NB4 (cell line): ENCODE measurements around the gene ANKIB1.

Experiments
- POLR2A ChIP-seq: IDR thresholded peaks from 2 replicates; pipeline ENCODE4 v1.6.1; 2011; ENCODE audit warnings: mild to moderate bottlenecking; ENCODE audit not compliant: insufficient read length; ENCODE audit errors: extremely low read depth
- TF ChIP-seq, protein P1 (sequence below): IDR thresholded peaks from one replicate; pipeline ENCODE4 v1.5.1; 2012; ENCODE audit warnings: low read depth, low read length

DNA sequence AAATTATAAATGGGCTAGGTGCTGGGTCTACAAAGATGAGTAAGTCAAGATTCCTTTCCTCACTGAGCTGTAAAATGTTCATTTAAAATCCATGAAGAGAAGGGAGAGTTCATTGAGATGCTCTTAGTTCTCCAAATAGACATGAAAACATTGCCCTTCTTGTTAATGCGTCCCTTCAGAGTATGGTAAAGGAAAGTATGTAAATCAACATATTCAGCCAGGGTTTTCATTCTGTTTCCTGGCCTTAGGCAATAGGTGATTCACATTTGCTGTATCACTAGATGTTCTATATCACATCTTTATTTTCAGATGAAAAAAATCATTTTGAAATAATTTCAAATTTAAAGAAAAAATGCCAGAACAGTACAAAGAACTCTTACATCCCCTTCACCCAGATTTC, 5.4 kb downstream of the ANKIB1 start:
- no peak for TF ChIP-seq POLR2A
- TF ChIP-seq, protein P1, sequence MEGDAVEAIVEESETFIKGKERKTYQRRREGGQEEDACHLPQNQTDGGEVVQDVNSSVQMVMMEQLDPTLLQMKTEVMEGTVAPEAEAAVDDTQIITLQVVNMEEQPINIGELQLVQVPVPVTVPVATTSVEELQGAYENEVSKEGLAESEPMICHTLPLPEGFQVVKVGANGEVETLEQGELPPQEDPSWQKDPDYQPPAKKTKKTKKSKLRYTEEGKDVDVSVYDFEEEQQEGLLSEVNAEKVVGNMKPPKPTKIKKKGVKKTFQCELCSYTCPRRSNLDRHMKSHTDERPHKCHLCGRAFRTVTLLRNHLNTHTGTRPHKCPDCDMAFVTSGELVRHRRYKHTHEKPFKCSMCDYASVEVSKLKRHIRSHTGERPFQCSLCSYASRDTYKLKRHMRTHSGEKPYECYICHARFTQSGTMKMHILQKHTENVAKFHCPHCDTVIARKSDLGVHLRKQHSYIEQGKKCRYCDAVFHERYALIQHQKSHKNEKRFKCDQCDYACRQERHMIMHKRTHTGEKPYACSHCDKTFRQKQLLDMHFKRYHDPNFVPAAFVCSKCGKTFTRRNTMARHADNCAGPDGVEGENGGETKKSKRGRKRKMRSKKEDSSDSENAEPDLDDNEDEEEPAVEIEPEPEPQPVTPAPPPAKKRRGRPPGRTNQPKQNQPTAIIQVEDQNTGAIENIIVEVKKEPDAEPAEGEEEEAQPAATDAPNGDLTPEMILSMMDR: no peak
